Small intestine (tissue), 7 donors: Measurements from ENCODE around the gene HPSE2. TPM values are rescaled to one million over a fixed set of nuclear protein-coding genes. Genes with fewer than 3 reads are reported as not detected.

Experiments
- DNase-seq, 2 donors: peaks; one replicate each; pipeline versions ENCODE4 v3.0.0 to v3.0.0-alpha.2; 2013
- FAIRE-seq: peaks from 2 replicates; lab custom pipeline; 2012; peaks lifted over from hg19 to GRCh38; lab: Jason Lieb, UNC
- H3K27ac ChIP-seq, 3 donors: one replicate each; pipeline ENCODE4 v1.5.1; 2013; ENCODE audit warnings: low read length in 2 of 3, mild to moderate bottlenecking in 2 of 3, control low read depth in 1 of 3, inconsistent platforms in 1 of 3, low read depth in 1 of 3, moderate library complexity in 1 of 3
- H3K27me3 ChIP-seq, 3 donors: one replicate each; pipeline ENCODE4 v1.6.1; 2013; ENCODE audit warnings: low read length in 3 of 3, inconsistent platforms in 1 of 3; ENCODE audit not compliant: control insufficient read depth in 3 of 3, insufficient read depth in 3 of 3
- H3K36me3 ChIP-seq, 3 donors: one replicate each; pipeline ENCODE4 v1.6.1; 2013; ENCODE audit warnings: low read length in 3 of 3, inconsistent platforms in 1 of 3, low read depth in 1 of 3, mild to moderate bottlenecking in 1 of 3, moderate library complexity in 1 of 3; ENCODE audit not compliant: control insufficient read depth in 3 of 3, insufficient read depth in 2 of 3
- H3K4me1 ChIP-seq, 3 donors: one replicate each; pipeline ENCODE4 v1.6.1; 2013; ENCODE audit warnings: low read length in 2 of 3, inconsistent platforms in 1 of 3, low read depth in 1 of 3, mild to moderate bottlenecking in 1 of 3, moderate library complexity in 1 of 3; ENCODE audit not compliant: control insufficient read depth in 3 of 3, insufficient read depth in 2 of 3
- H3K4me3 ChIP-seq, 3 donors: one replicate each; pipeline ENCODE4 v1.5.1; 2013; ENCODE audit warnings: low read length in 3 of 3, control low read depth in 1 of 3, inconsistent platforms in 1 of 3, low read depth in 1 of 3, mild to moderate bottlenecking in 1 of 3, moderate library complexity in 1 of 3
- H3K9me3 ChIP-seq, 2 donors: one replicate each; pipeline ENCODE4 v1.6.1; 2013; ENCODE audit warnings: low read depth in 1 of 2, low read length in 1 of 2; ENCODE audit not compliant: control insufficient read depth in 2 of 2, insufficient read depth in 1 of 2
- WGBS, 3 donors: extraction: QIAGEN DNeasy Blood & Tissue Kit; methylation state at CpG; one replicate each; pipeline ENCODE4 v1.1.7; 2013; 5-methylcytosine and 5-hydroxymethylcytosine counted together
- polyA plus RNA-seq, 4 donors: library from polyadenylated mRNA; stranded (reverse) in 3 of 4; unstranded in 1 of 4; fragments of 200-250 nt in 3 of 4; fragments of 120-200 nt in 1 of 4; gene quantifications; one replicate each; pipeline versions ENCODE4 v1.2.1 to v1.2.3, GENCODE V29; 2013
- donor health status: healthy with polysubstance abuse.
- donor health status: control.
- donor health status: control.
- donor health status: Bipolar disorder and iron deficiency.
- donor health status: healthy.

HPSE2 gene
- polyA plus RNA-seq, 4 donors = 0.22 to 9.4 (median 1.2) TPM

GRCh38 chr10:99062591-99062990 lies 173.1 kb downstream of the HPSE2 start:
- no peaks in the 10 kb centered on the region for H3K4me1 ChIP-seq
- DNase-seq (no peak), FAIRE-seq (no peak)
- H3K9me3 ChIP-seq = peaks cover 0 to 5% of the 10 kb centered on the region in 2 donors
- H3K4me3 ChIP-seq = no peak overlapping the region
- H3K27ac ChIP-seq = no peak overlapping the region
- no peaks in the 10 kb centered on the region for H3K36me3 ChIP-seq
- no peaks in the 10 kb centered on the region for H3K27me3 ChIP-seq

GRCh38 chr10:99058762-99059161 lies 176.9 kb downstream of the HPSE2 start:
- no peak overlapping the region for H3K27ac ChIP-seq
- FAIRE-seq = no peak
- H3K9me3 ChIP-seq = no peaks in the 10 kb centered on the region
- H3K4me3 ChIP-seq = no peak overlapping the region
- H3K27me3 ChIP-seq = no peaks in the 10 kb centered on the region
- H3K36me3 ChIP-seq = no peaks in the 10 kb centered on the region
- DNase-seq = no peak
- no peaks in the 10 kb centered on the region for H3K4me1 ChIP-seq

GRCh38 chr10:99057936-99058690 lies 177.5 kb downstream of the HPSE2 start:
- 45 to 56% (median 55%) methylated on average over 4 of the region's 4 CpGs for WGBS, 3 donors
- H3K4me3 ChIP-seq = no peak overlapping the region
- DNase-seq = no peak
- no peaks in the 10 kb centered on the region for H3K36me3 ChIP-seq
- FAIRE-seq = no peak
- no peaks in the 10 kb centered on the region for H3K27me3 ChIP-seq
- H3K4me1 ChIP-seq = no peaks in the 10 kb centered on the region
- no peak overlapping the region for H3K27ac ChIP-seq
- no peaks in the 10 kb centered on the region for H3K9me3 ChIP-seq

- no peaks in the 10 kb centered on the region for H3K36me3 ChIP-seq
These were observed 190.0 kb downstream of the HPSE2 start for GRCh38 chr10:99045671-99046070.

GRCh38 chr10:99042051-99042771 lies 193.4 kb downstream of the HPSE2 start:
- no peak overlapping the region for H3K27ac ChIP-seq
- H3K36me3 ChIP-seq = no peaks in the 10 kb centered on the region
- H3K27me3 ChIP-seq = no peaks in the 10 kb centered on the region
- H3K4me1 ChIP-seq = no peaks in the 10 kb centered on the region
- peaks cover 0 to 21% of the 10 kb centered on the region in 2 donors for H3K9me3 ChIP-seq
- DNase-seq (no peak), FAIRE-seq (no peak)
- 86 to 90% (median 88%) methylated on average over 10 of the region's 10 CpGs for WGBS, 3 donors
- no peak overlapping the region for H3K4me3 ChIP-seq

More at GRCh38 chr10:99045671-99046070, 190.0 kb downstream of the HPSE2 start:
- Histone ChIP-seq H3K27me3 (no peaks in the 10 kb centered on the region), H3K4me3 (no peak overlapping the region), H3K9me3 (peaks cover 0 to 21% of the 10 kb centered on the region in 2 donors), H3K27ac (no peak overlapping the region), H3K4me1 (no peaks in the 10 kb centered on the region)
- DNase-seq = no peak
- FAIRE-seq = no peak

- no peaks in the 10 kb centered on the region for H3K36me3 ChIP-seq
- DNase-seq (no peak), FAIRE-seq (no peak)
- WGBS, 3 donors = 93 to 96% (median 95%) methylated on average over 4 of the region's 4 CpGs
- no peaks in the 10 kb centered on the region for H3K27me3 ChIP-seq
- no peaks in the 10 kb centered on the region for H3K4me1 ChIP-seq
- peaks cover 0 to 21% of the 10 kb centered on the region in 2 donors for H3K9me3 ChIP-seq
- no peak overlapping the region for H3K4me3 ChIP-seq
- no peak overlapping the region for H3K27ac ChIP-seq
These were observed 194.2 kb downstream of the HPSE2 start for GRCh38 chr10:99041468-99041867.

- no peak overlapping the region for H3K27ac ChIP-seq
- 83 to 89% (median 88%) methylated on average over 9 of the region's 9 CpGs for WGBS, 3 donors
- DNase-seq (no peak), FAIRE-seq (no peak)
- peaks cover 0 to 3% of the 10 kb centered on the region in 2 donors for H3K9me3 ChIP-seq
- H3K4me3 ChIP-seq = no peak overlapping the region
- no peaks in the 10 kb centered on the region for H3K27me3 ChIP-seq
- no peaks in the 10 kb centered on the region for H3K36me3 ChIP-seq
- peaks cover 0 to 4% (median 0%) of the 10 kb centered on the region in 3 donors for H3K4me1 ChIP-seq
These were observed 221.8 kb downstream of the HPSE2 start for GRCh38 chr10:99013885-99014284.

GRCh38 chr10:99010286-99010685 lies 225.4 kb downstream of the HPSE2 start:
- Histone ChIP-seq H3K9me3 (peaks cover 2 to 20% of the 10 kb centered on the region in 2 donors), H3K27ac (no peak overlapping the region), H3K4me3 (no peak overlapping the region), H3K36me3 (no peaks in the 10 kb centered on the region), H3K4me1 (peaks cover 0 to 4% (median 0%) of the 10 kb centered on the region in 3 donors), H3K27me3 (no peaks in the 10 kb centered on the region)
- peak in 1 of 2 donors; percentile 63 for DNase-seq
- no peak for FAIRE-seq
